GM15510 (cell line): ENCODE data around the gene CAPN8.

Experiments
- POLR2A ChIP-seq: IDR thresholded peaks from 3 replicates; pipeline ENCODE4 v1.6.1; 2011; ENCODE audit warnings: borderline replicate concordance; ENCODE audit not compliant: insufficient read length; ENCODE audit errors: extremely low read depth

Gene CAPN8

DNA sequence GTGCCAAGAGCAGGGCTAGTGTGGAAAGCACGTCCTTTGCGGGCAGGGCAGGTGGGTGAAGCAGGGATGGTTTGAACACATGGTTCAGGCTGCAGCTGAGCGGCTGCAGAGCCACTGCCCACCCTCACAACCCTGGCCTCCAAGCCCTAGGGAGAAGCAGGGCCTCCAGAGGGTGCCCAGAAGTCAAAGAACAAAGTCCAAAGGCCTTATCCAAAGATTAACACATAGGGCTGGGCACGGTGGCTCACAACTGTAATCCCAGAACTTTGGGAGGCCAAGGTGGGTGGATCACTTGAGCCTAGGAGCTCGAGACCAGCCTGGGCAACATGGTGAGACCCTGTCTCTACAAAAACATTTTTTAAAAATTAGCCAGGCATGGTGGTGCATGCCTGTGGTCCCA lies 46.8 kb downstream of the CAPN8 start:
- no peak for TF ChIP-seq POLR2A

DNA sequence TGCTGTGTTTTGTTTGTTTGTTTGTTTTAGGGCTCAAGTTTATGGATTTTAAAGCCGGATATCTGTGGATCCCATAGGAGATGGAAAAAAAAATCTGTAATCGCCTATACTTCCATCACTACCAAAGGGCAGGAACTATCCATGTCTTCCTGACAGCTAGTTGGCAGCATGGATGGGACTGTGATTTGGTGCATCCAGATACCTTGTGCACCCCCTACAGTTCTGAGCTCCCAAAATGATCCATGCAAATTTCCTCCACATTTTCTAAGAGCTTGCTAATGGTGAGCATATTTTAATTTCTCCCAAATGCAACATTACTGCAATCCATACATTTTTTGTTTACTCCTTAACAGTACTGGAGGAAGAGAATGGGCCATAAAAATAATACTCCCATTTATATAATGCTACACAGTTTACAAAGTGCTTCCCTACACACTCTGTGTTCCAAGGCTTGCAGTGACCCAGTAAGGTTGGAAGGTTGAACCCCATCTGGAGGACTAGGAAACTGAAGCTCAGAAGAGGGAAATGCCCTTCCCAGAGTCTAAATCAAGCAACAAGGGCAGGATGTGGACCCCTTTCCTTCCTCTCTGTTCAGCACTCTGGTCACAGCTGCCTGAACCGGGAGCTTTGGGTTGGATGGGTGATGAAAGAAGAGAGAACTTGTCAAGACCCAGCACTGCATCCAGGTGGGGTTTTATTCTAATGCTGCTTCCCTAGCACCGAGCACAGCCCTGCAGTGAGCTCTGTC lies 48.0 kb downstream of the CAPN8 start:
- TF ChIP-seq POLR2A: no peak

DNA sequence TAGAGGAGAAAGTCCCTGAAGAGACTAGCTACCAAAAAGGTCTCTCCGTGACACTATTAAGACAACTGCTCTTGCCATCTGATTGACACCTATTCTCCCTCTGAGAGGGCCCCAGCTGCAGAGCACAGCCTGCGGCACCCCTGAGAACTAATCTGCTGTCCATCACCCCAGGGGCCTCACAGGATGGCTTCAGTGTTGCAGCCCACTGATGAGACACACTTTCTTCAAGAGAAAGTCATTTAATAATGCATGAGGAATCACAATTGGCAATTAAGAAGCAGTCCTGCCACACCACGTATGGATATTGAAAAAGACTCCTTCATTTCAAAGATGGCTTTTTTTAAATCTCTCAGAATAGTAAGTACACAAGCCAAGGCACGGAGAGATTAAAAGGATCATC lies 48.9 kb downstream of the CAPN8 start:
- no peak for TF ChIP-seq POLR2A

DNA sequence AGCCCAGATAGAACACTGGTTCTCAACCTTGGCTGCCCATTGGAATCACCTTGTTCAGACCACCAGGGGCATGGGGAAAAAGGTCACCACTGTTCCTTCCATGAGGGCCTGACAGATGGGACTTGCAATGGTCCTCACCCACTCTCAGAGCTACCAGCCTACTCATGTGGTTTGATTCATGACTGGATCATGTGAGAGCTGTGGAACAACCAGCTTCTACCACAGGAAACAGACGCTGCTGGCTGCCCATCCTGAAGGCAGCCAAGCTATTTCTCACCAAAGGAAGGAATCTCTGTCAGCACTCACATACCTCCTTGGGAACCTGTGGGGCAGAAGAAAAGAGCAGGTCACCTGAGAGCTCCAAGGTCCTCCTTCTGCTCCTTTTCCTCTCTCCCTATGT lies 53.6 kb downstream of the CAPN8 start:
- TF ChIP-seq POLR2A: no peak

DNA sequence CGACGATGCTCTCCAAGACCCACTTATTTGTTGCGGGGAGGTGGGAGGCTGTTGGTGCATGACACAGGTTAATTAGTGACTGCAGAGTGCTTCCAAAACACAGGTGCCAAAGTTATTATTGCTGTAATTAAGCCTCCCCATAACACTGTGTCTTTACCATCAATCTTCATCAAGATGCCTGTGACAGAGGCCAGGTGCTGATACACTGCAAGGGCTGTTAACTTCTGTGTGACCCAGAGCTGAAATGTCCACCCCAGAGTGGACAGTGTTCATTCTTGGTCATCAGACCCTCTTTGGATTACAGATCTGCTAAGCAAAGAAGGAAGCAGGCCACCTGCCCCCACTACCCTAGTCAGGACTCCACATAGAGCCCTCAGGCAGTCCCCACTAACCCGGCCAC lies 55.5 kb downstream of the CAPN8 start:
- no peak for TF ChIP-seq POLR2A

DNA sequence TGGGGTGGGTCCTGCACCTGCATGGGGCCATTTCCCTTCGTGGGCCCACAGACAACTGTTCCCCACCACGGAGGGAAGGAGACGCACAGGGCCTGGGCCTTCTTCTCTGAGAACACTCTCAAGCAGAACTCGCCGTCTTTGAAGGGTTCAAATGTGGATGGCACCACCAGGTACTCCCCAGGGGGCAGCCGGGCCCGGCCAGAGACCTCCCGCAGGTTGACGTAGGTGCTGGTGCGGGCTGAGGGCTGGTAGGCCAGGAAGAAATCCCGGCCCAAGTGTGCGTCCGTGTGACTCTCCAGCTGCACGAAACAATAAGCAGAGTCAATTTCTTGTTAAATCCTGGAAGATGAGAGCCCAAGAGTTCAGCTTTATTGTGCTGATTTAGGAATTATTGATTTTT lies 56.4 kb downstream of the CAPN8 start:
- TF ChIP-seq POLR2A: no peak

DNA sequence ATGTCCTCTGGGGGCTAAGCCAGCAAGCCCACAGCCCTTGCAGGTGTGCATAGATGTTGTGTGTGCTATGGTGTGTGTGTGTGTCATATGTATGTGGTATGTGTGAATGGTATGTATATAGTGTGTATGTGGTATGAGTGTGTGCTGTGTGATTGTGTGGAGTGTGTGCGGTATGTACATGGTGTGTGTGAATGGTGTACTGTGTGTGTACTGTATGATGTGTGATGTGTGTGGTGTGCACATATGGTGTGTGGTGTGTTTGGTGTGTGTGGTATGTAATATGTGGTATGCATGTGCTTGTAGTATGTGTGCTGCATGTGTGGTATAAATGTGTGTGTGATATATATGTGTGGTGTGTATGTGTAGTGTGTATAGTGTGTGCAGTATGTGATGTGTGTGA lies 107.0 kb downstream of the CAPN8 start:
- no peak for TF ChIP-seq POLR2A

DNA sequence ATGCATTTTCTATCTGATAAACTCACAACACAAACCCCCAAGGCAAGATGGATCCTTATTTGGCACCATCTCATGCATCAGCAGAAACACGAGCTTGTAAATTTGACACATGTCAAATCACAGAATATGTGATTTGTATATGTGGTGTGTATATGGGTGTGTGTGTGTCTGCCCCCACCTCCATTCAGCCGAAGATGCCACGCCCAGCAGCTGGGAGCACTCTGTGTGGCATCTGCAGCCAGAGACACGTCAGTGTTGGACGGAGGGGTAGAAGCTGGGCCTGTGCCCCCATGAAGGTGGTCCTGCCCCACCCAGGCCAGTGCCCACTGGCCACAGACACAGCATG lies 108.4 kb downstream of the CAPN8 start:
- TF ChIP-seq POLR2A: no peak

DNA sequence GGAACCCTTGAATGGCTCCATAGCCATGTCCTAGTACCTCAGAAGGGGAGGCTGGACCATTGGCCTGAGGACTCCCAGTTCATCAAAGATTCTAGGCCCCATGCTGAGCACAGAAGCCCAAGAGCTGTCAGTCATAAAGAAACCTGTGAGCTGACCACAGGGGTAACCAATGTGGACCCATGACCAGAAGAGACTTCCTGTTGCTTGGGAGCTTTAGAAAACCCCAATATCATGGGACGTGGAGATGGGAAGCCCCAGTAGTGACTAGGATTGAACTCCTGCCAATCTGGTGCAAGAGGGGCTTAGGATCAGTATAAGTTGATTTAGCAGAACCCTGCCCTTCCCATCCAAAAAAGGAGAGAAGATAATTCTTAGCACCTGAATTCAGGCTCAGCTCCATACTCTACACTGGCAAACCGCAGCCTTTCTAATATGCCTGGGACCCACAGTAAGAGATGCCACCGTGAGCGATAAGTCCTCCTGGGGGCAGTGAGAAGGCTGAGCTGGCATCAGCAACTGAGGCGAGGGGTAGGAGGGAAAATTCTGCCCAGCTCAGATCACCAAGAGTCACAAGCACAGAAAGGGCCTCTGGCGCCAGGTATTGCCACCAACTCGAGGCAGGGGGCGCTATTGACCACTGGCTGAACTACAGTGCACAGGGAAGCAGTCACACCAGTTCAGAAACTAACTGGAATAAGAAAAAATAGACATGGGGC lies 108.9 kb downstream of the CAPN8 start:
- TF ChIP-seq POLR2A: no peak

DNA sequence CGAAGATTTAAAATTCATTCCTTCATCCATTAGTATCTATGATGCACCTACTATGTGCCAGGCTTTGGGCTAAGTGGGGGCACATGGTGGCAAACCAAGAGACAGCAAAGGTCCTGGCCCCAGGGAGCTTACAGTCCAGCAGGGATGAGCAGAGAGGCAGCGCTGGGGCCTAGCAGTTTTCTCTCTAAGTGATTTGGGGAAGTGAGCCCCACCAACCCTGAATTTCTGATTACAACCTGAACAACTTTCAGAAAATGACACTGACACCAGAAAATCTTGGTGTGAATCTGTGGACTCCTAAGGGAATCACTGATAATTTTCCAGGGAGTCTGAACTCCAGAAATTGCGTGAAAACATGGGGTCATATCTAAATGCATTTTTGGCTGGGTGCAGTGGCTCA lies 111.5 kb downstream of the CAPN8 start:
- TF ChIP-seq POLR2A: no peak

DNA sequence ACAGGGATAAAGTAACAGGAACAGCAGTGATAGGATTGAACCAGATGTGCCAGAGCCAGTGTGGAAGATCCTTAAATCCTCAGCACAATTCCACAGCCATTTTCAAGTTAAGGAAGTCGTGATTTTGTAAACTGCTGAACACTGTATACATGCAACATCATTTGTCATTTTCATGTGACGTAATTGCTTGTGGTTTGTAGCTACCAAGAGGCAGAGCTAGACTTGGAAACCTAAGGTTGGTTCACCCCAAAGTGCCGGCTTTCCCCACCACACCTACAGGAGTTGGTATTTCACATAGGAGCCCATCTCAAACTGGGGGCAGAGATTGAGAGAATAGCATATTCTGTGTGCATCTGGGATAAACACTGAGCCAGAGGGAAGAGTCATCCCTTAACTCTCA lies 113.9 kb downstream of the CAPN8 start:
- TF ChIP-seq POLR2A: no peak

DNA sequence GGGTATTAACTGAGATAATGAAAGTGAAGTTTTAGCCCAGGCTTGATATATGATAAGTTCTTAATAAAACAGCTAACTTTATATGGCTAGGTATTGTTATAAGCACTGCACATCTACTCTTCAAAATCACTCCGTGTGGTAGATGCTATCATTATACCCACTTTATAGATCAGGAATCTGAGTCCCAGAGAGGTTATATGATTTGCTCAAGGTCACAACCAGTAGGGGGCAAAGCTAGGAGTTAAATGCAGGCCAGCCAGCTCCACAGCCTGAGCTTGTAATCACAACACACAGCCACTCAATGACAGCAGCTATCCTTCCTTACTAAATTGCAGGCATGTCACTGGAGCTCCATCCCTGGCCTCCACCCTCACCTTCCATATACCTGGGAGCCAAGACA lies 115.8 kb downstream of the CAPN8 start:
- no peak for TF ChIP-seq POLR2A

DNA sequence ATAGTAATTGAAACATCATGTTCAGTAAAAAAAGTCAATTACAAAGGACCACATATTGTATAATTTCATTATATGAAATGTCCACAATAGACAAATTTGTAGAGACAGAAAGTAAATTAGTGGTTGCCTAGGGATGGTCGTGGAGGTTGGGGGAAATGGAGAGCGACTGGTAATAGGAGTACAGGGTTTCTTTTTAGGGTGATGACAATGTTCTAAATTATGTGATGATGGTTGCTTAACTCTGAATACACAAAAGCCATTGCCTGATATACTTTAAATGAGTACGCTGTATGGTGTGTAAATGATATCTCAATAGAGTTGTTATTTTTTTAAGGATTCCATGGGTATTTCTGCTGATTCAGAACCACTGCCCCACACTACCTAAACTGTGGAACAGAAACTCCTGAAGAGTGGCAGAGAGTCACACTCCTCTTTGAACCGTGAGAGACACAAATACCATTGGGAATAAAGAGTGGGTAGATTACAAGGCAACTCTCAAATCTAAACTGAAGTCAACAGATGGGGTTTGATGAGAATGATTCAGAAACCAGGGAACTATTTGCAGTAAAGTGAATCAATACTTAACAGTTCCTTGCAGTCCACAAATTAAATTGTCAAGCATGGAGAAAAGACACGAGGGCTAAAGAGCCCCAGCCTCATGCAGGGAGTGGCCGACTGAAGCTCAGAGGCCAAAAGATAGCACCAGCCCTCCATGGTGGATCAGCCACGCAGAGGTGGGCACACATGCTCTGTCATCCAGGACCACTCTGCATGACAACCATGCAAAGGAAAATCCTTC lies 118.0 kb downstream of the CAPN8 start:
- TF ChIP-seq POLR2A: no peak

DNA sequence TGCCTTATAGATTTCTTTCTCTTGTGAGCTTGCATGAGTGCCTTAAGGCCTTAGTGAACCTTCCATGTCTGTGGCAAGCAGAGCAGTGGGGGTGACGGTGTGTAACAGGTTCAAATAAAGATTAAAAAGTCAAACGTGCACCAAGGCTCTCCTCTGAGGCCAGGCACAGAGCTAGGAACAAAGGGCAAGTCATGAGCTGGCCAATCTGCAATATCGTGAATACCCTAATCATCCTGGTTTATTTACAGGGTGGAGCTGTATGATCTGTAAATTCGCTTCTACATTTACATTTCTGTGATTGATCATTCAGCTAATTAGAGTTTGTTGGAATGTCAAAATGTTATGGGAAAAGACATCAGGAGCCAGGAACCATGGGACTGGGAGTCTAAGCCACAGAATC lies 120.2 kb downstream of the CAPN8 start:
- TF ChIP-seq POLR2A: no peak

DNA sequence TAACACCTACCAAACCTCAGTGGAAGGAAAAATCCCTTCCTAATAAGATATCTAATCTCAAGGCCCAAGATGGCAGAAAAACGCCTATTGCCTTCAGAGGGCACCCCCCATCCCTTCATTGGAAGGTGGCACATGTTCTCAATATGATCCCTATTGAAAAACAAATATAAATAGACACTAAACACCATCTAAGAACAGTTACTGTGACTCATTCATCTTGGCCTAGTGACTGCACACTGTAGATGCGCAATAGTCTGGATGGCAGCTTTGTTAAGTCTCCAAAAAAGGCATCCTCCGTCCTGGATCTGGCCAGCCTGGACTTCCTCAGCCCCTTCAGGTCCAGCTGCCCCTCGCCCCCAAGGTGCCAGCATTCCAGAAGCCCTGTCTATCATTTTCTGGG lies 121.9 kb downstream of the CAPN8 start:
- TF ChIP-seq POLR2A: no peak
